T-helper 2 cell treated with Interferon-gamma antibody and Interleukin-4, amounts not matched to agents 5 μg/mL and 100 μg/mL, for 36 hours (primary cell): ENCODE results near the gene SP110.
A peak's percentile ranks its signal among the peaks of the same experiment; 100 is the strongest.

Source experiments
- DNase-seq: peaks from one replicate; pipeline ENCODE4 v3.0.0; 2021; ENCODE audit warnings: low spot score
- H3K27ac Mint-ChIP-seq: one replicate; pipeline ENCODE4 v1.8.0; 2021; ENCODE audit warnings: mild to moderate bottlenecking, mixed read lengths
- H3K27me3 Mint-ChIP-seq: one replicate; pipeline ENCODE4 v1.8.0; 2021; ENCODE audit warnings: low read depth, mixed read lengths
- H3K36me3 Mint-ChIP-seq: one replicate; pipeline ENCODE4 v1.8.0; 2021; ENCODE audit warnings: low read depth, mixed read lengths
- H3K4me1 Mint-ChIP-seq: one replicate; pipeline ENCODE4 v1.8.0; 2021; ENCODE audit warnings: low read depth, mixed read lengths
- H3K4me3 Mint-ChIP-seq: one replicate; pipeline ENCODE4 v1.8.0; 2022; ENCODE audit warnings: mild to moderate bottlenecking, moderate library complexity, mixed read lengths
- H3K9me3 Mint-ChIP-seq: one replicate; pipeline ENCODE4 v1.8.0; 2021; ENCODE audit warnings: mixed read lengths

SP110 gene

DNA sequence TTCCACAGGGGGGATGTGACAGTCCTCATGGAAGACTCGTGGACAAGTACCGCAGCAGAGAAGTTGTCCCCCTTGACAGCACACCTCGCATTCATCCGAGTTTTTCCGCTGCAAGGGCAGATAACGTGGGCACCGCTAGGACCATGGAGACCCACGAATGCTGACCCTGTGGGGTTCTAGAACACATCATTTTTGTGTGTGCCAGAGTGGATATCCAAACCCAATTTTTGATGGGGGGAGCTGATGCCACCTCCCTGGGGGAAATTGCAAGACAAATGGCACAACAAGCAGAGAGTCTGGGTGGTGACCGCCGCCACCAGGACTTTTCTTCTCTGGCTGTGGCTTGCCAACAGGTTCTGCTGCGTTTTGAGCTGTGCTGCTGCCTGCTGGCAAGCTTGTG is 46.9 kb downstream of the SP110 start:
- peaks cover 73% of the 10 kb centered on the region for H3K36me3 Mint-ChIP-seq
- DNase-seq, result no peak
- H3K4me1 Mint-ChIP-seq, result peaks cover 14% of the 10 kb centered on the region
- no peaks in the 10 kb centered on the region for H3K9me3 Mint-ChIP-seq
- H3K27ac Mint-ChIP-seq, result no peak overlapping the region
- H3K4me3 Mint-ChIP-seq, result no peak overlapping the region
- no peaks in the 10 kb centered on the region for H3K27me3 Mint-ChIP-seq

GRCh38 chr2:230172156-230172555 is 47.6 kb downstream of the SP110 start:
- H3K27me3 Mint-ChIP-seq, result no peaks in the 10 kb centered on the region
- no peak overlapping the region for H3K4me3 Mint-ChIP-seq
- no peak overlapping the region for H3K27ac Mint-ChIP-seq
- no peaks in the 10 kb centered on the region for H3K9me3 Mint-ChIP-seq
- peaks cover 73% of the 10 kb centered on the region for H3K36me3 Mint-ChIP-seq
- DNase-seq, result no peak
- peaks cover 14% of the 10 kb centered on the region for H3K4me1 Mint-ChIP-seq

DNA sequence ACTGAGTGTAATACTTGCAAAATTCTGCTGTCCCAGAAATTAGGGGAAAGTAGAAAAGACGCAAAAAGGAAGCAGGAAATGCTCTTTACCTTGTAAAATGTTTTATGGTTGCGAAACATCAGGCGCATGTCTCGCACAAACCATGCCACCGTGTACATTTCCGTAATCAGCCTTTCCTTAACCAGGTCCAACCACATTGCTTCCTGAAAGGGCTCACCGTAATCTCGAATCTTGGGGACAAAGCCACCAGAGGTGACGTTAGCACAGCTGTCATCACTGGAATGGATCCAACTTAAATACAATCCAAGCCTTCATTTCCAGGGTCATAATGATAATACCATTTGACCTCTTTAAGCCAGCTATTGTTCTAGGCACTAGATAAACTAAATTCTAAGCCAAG is 49.3 kb downstream of the SP110 start:
- H3K27ac Mint-ChIP-seq, result peak overlapping the region; percentile 65

DNA sequence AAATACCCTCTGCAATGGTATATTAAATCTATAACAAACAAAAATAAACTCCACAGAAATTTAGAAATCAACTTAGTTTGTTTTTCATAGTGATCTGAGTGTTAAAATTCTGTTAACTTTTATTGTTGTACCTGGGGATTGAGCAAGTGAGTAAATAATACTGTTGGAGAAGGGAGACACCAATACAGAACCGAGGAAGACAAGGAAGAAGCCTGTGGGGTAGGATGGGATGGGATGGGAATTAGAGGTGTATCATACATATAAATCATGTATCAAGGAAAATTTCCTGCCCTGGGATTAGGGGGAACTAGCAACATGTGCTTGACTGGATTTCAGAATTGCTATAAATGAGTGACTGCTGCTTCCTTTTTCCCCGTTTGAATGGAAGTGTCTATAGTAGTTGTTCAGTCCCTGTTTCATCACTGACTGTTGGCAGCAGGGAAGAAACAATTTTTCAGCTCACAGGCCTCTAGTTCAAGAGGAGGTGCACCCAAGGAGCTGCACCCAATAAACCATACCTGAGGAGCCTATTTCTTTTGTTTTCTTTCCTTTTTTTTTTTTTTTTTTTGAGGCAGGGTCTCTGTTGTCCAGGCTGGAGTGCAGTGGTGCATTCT is 53.1 kb downstream of the SP110 start:
- Mint-ChIP-seq H3K27ac (no peak overlapping the region), H3K27me3 (no peaks in the 10 kb centered on the region), H3K36me3 (peaks cover 57% of the 10 kb centered on the region), H3K9me3 (no peaks in the 10 kb centered on the region), H3K4me3 (no peak overlapping the region), H3K4me1 (peaks cover 14% of the 10 kb centered on the region)
- no peak for DNase-seq

More for the DNA sequence above, 49.3 kb downstream of the SP110 start:
- Mint-ChIP-seq H3K36me3 (peaks cover 74% of the 10 kb centered on the region), H3K9me3 (no peaks in the 10 kb centered on the region), H3K27me3 (no peaks in the 10 kb centered on the region), H3K4me1 (peaks cover 14% of the 10 kb centered on the region), H3K4me3 (peak overlapping the region; percentile 38)
- no peak for DNase-seq

- DNase-seq, result no peak
- H3K4me3 Mint-ChIP-seq, result no peak overlapping the region
- H3K27me3 Mint-ChIP-seq, result no peaks in the 10 kb centered on the region
- H3K4me1 Mint-ChIP-seq, result peaks cover 2% of the 10 kb centered on the region
- no peaks in the 10 kb centered on the region for H3K9me3 Mint-ChIP-seq
- no peak overlapping the region for H3K27ac Mint-ChIP-seq
- H3K36me3 Mint-ChIP-seq, result peaks cover 36% of the 10 kb centered on the region
Measured at GRCh38 chr2:230164139-230164538, 55.6 kb downstream of the SP110 start.

DNA sequence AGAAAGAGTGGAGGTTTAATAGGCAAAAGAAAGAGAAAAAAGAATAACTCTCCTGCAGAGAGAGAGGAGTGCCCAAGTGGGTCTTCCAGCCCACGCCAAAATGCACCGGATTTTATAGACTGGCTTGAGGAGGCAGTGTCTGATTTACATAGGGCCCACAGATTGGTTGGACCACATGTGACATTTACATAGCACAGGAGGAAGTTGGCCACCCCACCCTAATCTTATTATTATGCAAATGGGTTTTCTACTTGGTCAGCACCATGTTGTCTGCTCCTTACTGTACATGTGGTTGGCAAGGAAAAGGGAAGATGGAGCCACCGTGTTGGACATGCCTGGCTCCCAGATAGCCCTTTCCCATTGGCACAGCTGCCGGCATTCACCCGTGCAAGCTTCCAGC is 56.8 kb downstream of the SP110 start:
- no peaks in the 10 kb centered on the region for H3K27me3 Mint-ChIP-seq
- DNase-seq, result no peak
- no peaks in the 10 kb centered on the region for H3K9me3 Mint-ChIP-seq
- peaks cover 26% of the 10 kb centered on the region for H3K36me3 Mint-ChIP-seq
- H3K4me3 Mint-ChIP-seq, result no peak overlapping the region
- H3K4me1 Mint-ChIP-seq, result peaks cover 2% of the 10 kb centered on the region
- H3K27ac Mint-ChIP-seq, result no peak overlapping the region

- no peaks in the 10 kb centered on the region for H3K9me3 Mint-ChIP-seq
- H3K36me3 Mint-ChIP-seq, result peaks cover 12% of the 10 kb centered on the region
- H3K4me1 Mint-ChIP-seq, result peaks cover 2% of the 10 kb centered on the region
- H3K27me3 Mint-ChIP-seq, result no peaks in the 10 kb centered on the region
- DNase-seq, result peak; percentile 8
- no peak overlapping the region for H3K27ac Mint-ChIP-seq
- H3K4me3 Mint-ChIP-seq, result no peak overlapping the region
Measured at GRCh38 chr2:230161184-230161583, 58.6 kb downstream of the SP110 start.

DNA sequence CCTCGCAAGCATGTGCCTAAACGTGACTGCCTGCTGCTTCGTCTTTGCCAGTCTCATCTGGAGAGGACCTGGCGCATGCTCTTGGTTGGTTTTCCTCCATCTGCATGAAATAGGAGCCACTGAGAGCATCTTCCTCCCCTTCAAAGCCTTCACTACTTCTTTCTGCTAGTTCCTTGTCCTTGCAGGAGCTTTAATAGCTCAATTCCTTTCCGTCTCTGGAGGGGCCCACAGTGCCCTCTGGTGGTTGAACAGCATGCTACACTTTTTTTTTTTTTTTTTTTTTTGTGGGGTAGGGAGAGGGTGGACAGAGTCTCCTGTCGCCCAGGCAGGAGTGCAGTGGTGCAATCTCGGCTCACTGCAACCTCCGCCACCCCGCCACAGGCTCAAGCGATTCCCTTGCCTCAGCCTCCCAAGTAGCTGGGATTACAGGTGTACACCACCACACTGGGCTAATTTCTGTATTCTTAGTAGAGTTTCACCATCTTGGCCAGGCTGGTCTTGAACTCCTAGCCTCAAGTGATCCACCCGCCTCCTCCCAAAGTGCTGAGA is 59.6 kb downstream of the SP110 start:
- no peaks in the 10 kb centered on the region for H3K9me3 Mint-ChIP-seq
- H3K27me3 Mint-ChIP-seq, result no peaks in the 10 kb centered on the region
- peaks cover 10% of the 10 kb centered on the region for H3K36me3 Mint-ChIP-seq
- H3K4me3 Mint-ChIP-seq, result no peak overlapping the region
- no peak overlapping the region for H3K27ac Mint-ChIP-seq
- DNase-seq, result peak; percentile 24
- peaks cover 5% of the 10 kb centered on the region for H3K4me1 Mint-ChIP-seq

- no peak for DNase-seq
- Mint-ChIP-seq H3K9me3 (no peaks in the 10 kb centered on the region), H3K4me1 (peaks cover 5% of the 10 kb centered on the region), H3K4me3 (no peak overlapping the region), H3K27me3 (no peaks in the 10 kb centered on the region), H3K27ac (no peak overlapping the region), H3K36me3 (no peaks in the 10 kb centered on the region)
Measured at GRCh38 chr2:230158468-230158867, 61.3 kb downstream of the SP110 start.

DNA sequence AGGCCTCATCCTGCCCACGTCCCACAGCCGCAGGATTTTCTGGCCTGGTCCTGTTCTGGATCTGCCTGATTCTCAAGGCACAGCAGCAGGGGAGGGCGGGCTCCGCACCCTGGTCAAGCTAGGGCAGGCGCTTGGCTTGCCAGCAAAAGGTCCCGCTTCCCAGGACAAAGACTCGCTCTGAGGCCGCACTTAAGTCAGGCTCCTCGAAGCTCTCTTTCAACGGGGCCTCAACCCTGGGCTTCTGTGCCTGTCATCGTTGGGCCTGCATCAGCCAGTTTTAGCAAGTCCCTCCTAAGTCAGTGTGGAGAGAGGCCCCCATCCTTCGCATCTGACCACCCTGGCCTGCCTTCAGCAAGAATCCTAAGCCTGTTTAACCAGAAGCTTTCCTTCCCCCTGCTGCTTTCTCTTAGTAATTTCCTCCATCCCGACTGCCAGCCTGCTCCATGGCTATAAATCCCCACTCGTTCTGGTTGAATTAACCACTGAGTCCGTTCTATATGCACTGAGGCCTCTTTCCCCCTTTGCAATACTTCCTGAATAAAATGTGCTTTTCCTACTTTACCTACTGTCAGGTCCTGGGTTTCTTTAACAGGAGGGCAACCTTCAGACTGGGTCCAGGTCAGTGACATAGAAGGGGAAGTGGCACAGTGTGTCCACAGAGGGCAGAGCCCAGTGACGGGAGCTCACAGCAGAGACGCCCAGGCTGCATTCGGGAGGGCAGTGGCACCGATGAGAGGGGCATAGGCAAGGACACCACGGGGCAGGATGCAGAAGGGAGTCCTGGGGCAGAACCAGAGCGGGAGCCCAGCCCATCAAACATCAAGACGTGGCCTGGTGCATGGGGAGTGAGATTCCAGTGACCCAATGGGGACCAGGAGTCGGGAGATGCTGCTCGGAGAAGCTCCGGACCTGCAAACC is 62.7 kb downstream of the SP110 start:
- no peak overlapping the region for H3K4me3 Mint-ChIP-seq
- H3K27ac Mint-ChIP-seq, result no peak overlapping the region
- H3K27me3 Mint-ChIP-seq, result no peaks in the 10 kb centered on the region
- peaks cover 5% of the 10 kb centered on the region for H3K4me1 Mint-ChIP-seq
- H3K9me3 Mint-ChIP-seq, result no peaks in the 10 kb centered on the region
- no peak for DNase-seq
- H3K36me3 Mint-ChIP-seq, result no peaks in the 10 kb centered on the region

DNA sequence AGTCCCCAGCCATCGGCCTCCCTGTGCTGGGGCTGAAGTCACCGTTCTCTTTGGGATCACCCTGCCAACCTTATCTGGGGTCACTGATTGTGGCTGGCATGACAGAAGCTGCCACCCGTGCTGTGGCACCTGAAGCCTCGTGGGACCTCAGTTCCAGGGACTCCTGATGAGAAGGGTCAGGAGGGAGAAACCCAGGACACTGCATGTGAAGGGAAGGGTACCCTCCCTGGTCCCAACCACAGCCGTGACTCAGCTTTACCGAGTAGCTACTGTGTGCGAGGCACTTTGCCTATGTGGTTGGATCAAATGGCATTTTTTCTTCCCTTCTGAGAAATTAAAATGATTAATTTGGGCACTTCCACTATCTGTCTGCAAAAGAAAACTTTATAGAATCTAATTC is 64.4 kb downstream of the SP110 start:
- no peak overlapping the region for H3K4me3 Mint-ChIP-seq
- H3K9me3 Mint-ChIP-seq, result no peaks in the 10 kb centered on the region
- peaks cover 5% of the 10 kb centered on the region for H3K4me1 Mint-ChIP-seq
- no peaks in the 10 kb centered on the region for H3K36me3 Mint-ChIP-seq
- DNase-seq, result peak; percentile 19
- H3K27me3 Mint-ChIP-seq, result no peaks in the 10 kb centered on the region
- H3K27ac Mint-ChIP-seq, result no peak overlapping the region

GRCh38 chr2:230153390-230153976 is 66.3 kb downstream of the SP110 start:
- no peaks in the 10 kb centered on the region for H3K36me3 Mint-ChIP-seq
- H3K4me3 Mint-ChIP-seq, result no peak overlapping the region
- no peak overlapping the region for H3K27ac Mint-ChIP-seq
- H3K27me3 Mint-ChIP-seq, result no peaks in the 10 kb centered on the region
- H3K9me3 Mint-ChIP-seq, result no peaks in the 10 kb centered on the region
- peaks cover 3% of the 10 kb centered on the region for H3K4me1 Mint-ChIP-seq
- no peak for DNase-seq

GRCh38 chr2:230152334-230152733 is 67.5 kb downstream of the SP110 start:
- Mint-ChIP-seq H3K36me3 (no peaks in the 10 kb centered on the region), H3K27ac (no peak overlapping the region), H3K9me3 (no peaks in the 10 kb centered on the region), H3K27me3 (no peaks in the 10 kb centered on the region), H3K4me3 (no peak overlapping the region), H3K4me1 (peaks cover 5% of the 10 kb centered on the region)
- no peak for DNase-seq

GRCh38 chr2:230144355-230144754 is 75.4 kb downstream of the SP110 start:
- Mint-ChIP-seq H3K4me3 (no peak overlapping the region), H3K4me1 (peaks cover 4% of the 10 kb centered on the region), H3K9me3 (peaks cover 14% of the 10 kb centered on the region), H3K36me3 (no peaks in the 10 kb centered on the region), H3K27ac (no peak overlapping the region), H3K27me3 (peaks cover 6% of the 10 kb centered on the region)
- DNase-seq, result no peak
